ENCODE measurements around the gene DENND10. TPM values are rescaled to one million over a fixed set of nuclear protein-coding genes. Genes with fewer than 3 reads are reported as not detected.

The DENND10 gene
- total RNA-seq, 4 donors from 2014 or later = 57.1 to 103 (median 59.9) TPM

DNA sequence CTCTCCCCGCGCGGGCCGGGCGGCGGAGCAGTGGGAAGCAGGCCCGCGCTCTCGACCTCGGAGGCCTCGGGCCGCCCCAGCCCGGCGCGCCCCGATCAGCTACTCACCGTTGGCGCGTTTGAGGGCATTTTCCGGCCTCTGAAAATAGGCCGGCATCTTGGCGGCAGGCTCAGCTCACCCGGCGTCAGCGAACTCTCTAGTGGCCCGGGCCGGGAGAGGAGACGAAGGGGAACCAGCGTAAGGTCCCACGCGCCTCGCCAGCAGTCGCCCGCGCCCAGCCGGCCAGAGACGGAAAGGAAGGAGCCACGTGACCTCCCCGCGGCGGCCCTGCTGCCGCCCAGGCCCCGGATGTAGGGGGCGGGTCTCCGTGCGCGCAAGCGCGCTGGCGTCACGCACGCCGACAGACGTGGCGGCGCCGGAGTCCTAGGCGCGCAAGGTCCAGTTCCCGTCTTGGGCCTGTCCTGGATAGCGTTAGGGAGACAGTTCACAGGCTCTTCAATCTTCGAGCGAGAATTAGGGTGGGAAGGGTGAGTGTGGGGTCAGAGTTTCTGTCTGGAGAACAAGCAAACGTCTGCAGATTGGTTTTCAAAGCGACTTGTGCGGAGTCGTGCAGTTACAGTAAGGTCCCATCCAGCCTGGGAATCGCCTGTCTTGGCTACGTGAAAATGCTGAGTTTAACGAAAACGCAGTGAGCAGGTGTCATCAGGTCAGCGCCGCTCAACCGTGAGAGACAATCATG lies 23.2 kb upstream of the DENND10 start, which contains the start of gene EIF3A:
Gene EIF3A (minus strand): TSS at position 297 of the 739 bp plus-strand sequence. CDS start 141 bp downstream, at position 156.
- WGBS, 2 donors (ENCODE audit: low coverage in 1 of 2) = 0% methylated on average over 33 of the region's 74 CpGs; no CpG with 5 or more reads in 1 of the 2 donors
- DNase-seq = peak; percentile 94
- intact Hi-C loops (cut with DNase I; ENCODE audit: low total_unique reads) (no loop called here), in situ Hi-C loops (cut with MboI; ENCODE audit: low pct_ligation_motif_present in 1 of 4, low pct_unique_long_range_greater_than_20kb in 1 of 4, low sequenced_read_pairs in 3 of 4) (no loop called here)
- no peaks in the 10 kb centered on the region for H3K9me3 ChIP-seq
- TF ChIP-seq POLR2AphosphoS5 (IDR thresholded peaks at IDR 0.05) (peak; percentile 99), EP300 (IDR thresholded peaks at IDR 0.05; ENCODE audit: low read depth) (no peak), POLR2A (IDR thresholded peaks at IDR 0.05) (peak; percentile 98)
- TF ChIP-seq, protein P1, sequence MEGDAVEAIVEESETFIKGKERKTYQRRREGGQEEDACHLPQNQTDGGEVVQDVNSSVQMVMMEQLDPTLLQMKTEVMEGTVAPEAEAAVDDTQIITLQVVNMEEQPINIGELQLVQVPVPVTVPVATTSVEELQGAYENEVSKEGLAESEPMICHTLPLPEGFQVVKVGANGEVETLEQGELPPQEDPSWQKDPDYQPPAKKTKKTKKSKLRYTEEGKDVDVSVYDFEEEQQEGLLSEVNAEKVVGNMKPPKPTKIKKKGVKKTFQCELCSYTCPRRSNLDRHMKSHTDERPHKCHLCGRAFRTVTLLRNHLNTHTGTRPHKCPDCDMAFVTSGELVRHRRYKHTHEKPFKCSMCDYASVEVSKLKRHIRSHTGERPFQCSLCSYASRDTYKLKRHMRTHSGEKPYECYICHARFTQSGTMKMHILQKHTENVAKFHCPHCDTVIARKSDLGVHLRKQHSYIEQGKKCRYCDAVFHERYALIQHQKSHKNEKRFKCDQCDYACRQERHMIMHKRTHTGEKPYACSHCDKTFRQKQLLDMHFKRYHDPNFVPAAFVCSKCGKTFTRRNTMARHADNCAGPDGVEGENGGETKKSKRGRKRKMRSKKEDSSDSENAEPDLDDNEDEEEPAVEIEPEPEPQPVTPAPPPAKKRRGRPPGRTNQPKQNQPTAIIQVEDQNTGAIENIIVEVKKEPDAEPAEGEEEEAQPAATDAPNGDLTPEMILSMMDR (IDR thresholded peaks at IDR 0.05) = no peak
- no peaks in the 10 kb centered on the region for H3K36me3 ChIP-seq
- H3K27me3 ChIP-seq = no peaks in the 10 kb centered on the region
- peaks cover 7 to 48% (median 31%) of the 10 kb centered on the region in 4 donors for H3K4me1 ChIP-seq
- peak within 1 kb of the TSS; percentile 97 to 99 (median 98) for H3K27ac ChIP-seq
- peak within 1 kb of the TSS; percentile 72 to 97 (median 91) for H3K4me3 ChIP-seq

GRCh38 chr10:119084896-119085295 lies 19.0 kb upstream of the DENND10 start:
- no peak overlapping the region for H3K27ac ChIP-seq
- peaks cover 0 to 10% (median 5%) of the 10 kb centered on the region in 4 donors for H3K4me1 ChIP-seq
- intact Hi-C loops (cut with DNase I; ENCODE audit: low total_unique reads) = no loop called here
- in situ Hi-C loops (cut with MboI; ENCODE audit: low pct_ligation_motif_present in 1 of 4, low pct_unique_long_range_greater_than_20kb in 1 of 4, low sequenced_read_pairs in 3 of 4) = no loop called here
- TF ChIP-seq POLR2A (IDR thresholded peaks at IDR 0.05) = no peak
- TF ChIP-seq, protein P1 (IDR thresholded peaks at IDR 0.05) = no peak
- TF ChIP-seq EP300 (IDR thresholded peaks at IDR 0.05; ENCODE audit: low read depth) = no peak
- TF ChIP-seq POLR2AphosphoS5 (IDR thresholded peaks at IDR 0.05) = no peak
- H3K36me3 ChIP-seq = no peaks in the 10 kb centered on the region
- no peaks in the 10 kb centered on the region for H3K27me3 ChIP-seq
- WGBS, 2 donors (ENCODE audit: low coverage in 1 of 2) = 88 to 91% methylated on average over 9 to 11 of the region's 11 CpGs
- H3K9me3 ChIP-seq = no peaks in the 10 kb centered on the region
- no peak overlapping the region for H3K4me3 ChIP-seq
- DNase-seq = no peak

GRCh38 chr10:119087271-119087882 lies 16.5 kb upstream of the DENND10 start:
- H3K4me1 ChIP-seq = peaks cover 0 to 14% (median 6%) of the 10 kb centered on the region in 4 donors
- H3K27ac ChIP-seq = no peak overlapping the region
- DNase-seq = no peak
- H3K27me3 ChIP-seq = no peaks in the 10 kb centered on the region
- 64 to 75% methylated on average over 4 of the region's 4 CpGs for WGBS, 2 donors (ENCODE audit: low coverage in 1 of 2)
- H3K4me3 ChIP-seq = no peak overlapping the region
- H3K9me3 ChIP-seq = no peaks in the 10 kb centered on the region
- intact Hi-C loops (cut with DNase I; ENCODE audit: low total_unique reads) = no loop called here
- in situ Hi-C loops (cut with MboI; ENCODE audit: low pct_ligation_motif_present in 1 of 4, low pct_unique_long_range_greater_than_20kb in 1 of 4, low sequenced_read_pairs in 3 of 4) = no loop called here
- no peaks in the 10 kb centered on the region for H3K36me3 ChIP-seq
- TF ChIP-seq POLR2A (IDR thresholded peaks at IDR 0.05) (no peak), POLR2AphosphoS5 (IDR thresholded peaks at IDR 0.05) (no peak), EP300 (IDR thresholded peaks at IDR 0.05; ENCODE audit: low read depth) (no peak)
- TF ChIP-seq, protein P1 (IDR thresholded peaks at IDR 0.05) = no peak

DNA sequence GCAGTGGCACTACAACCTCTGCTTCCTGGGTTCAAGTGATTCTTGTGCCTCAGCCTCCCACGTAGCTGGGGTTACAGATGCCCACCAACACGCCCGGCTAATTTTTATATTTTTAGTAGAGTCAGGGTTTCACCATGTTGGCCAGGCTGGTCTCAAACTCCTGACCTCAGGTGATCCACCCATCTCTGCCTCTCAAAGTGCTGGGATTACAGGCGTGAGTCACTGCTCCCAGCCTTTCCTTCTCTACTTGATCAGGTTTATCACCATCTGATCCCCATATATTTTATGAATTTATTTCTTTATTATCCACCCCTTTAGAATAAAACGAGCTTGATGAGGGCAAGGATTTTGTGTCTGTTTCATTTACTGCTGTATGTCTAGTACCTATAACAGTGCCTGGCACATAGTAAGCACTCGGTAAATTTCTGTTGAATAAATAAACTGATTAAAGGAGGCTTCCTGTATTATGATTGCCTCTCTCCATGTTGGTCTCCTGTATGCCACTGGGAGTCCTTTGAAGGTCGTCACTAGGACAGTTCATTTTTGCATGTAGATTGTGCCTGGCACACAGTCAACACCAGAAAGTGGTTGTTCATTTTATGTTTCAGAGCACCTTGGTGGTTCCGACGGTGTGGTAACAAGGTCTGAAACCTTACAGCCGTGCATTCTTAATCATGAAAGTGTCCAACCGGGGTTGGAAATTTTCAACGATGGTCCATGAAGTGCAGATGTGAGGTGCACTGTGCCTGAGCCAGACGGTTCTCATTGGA lies 13.7 kb upstream of the DENND10 start:
- in situ Hi-C loops (cut with MboI; ENCODE audit: low pct_ligation_motif_present in 1 of 4, low pct_unique_long_range_greater_than_20kb in 1 of 4, low sequenced_read_pairs in 3 of 4) = no loop called here
- TF ChIP-seq, protein P1 (IDR thresholded peaks at IDR 0.05) = peak in 2 of 5 experiments; percentile 15 to 24
- TF ChIP-seq EP300 (IDR thresholded peaks at IDR 0.05; ENCODE audit: low read depth) (no peak), POLR2AphosphoS5 (IDR thresholded peaks at IDR 0.05) (peak in 1 of 3 donors; percentile 36), POLR2A (IDR thresholded peaks at IDR 0.05) (no peak)
- peak; percentile 66 for DNase-seq
- Histone ChIP-seq H3K4me3 (no peak overlapping the region), H3K9me3 (no peaks in the 10 kb centered on the region), H3K4me1 (peaks cover 0 to 14% (median 6%) of the 10 kb centered on the region in 4 donors), H3K36me3 (no peaks in the 10 kb centered on the region), H3K27ac (peak overlapping the region; percentile 71 to 87 (median 81)), H3K27me3 (no peaks in the 10 kb centered on the region)
- 39 to 49% methylated on average over 9 to 13 of the region's 13 CpGs for WGBS, 2 donors (ENCODE audit: low coverage in 1 of 2)
- intact Hi-C loops (cut with DNase I; ENCODE audit: low total_unique reads) = no loop called here

Data from transverse colon (tissue), 4 donors.